GM23338 (cell line): ENCODE results near the gene RNFT1.
"Not testable (repeated sequence)": the region's sequence is repeated elsewhere in the genome, so short reads cannot be mapped to it uniquely, and the experiment has no call there.

Experiments used
- CREB1 ChIP-seq: fragments of 250-450 bp; sonication (Bioruptor Pico); IDR thresholded peaks from 2 replicates; pipeline ENCODE4 v1.5.0; 2020; ENCODE audit warnings: low read depth, mild to moderate bottlenecking, moderate library complexity
- CTCF ChIP-seq, 2 experiments: fragments of 200-600 bp in 1 of 2; sonication (generic) in 1 of 2; conservative IDR thresholded peaks; 2 replicates each; pipeline versions ENCODE4 v1.5.1 to v1.6.1; 2016 to 2017; ENCODE audit warnings: antibody characterized with exemption in 2 of 2, low read depth in 2 of 2, mild to moderate bottlenecking in 2 of 2, moderate library complexity in 1 of 2
- ETS1 ChIP-seq: IDR thresholded peaks from 2 replicates; pipeline ENCODE4 v1.6.1; 2016; ENCODE audit warnings: antibody characterized with exemption
- EZH2 ChIP-seq: fragments of 200-600 bp; sonication (generic); IDR thresholded peaks from one replicate; pipeline ENCODE4 v1.8.0; 2017; ENCODE audit warnings: antibody characterized with exemption, mild to moderate bottlenecking, low read depth; ENCODE audit not compliant: unreplicated experiment
- EZH2phosphoT487 ChIP-seq: fragments of 200-600 bp; sonication (generic); IDR thresholded peaks from one replicate; pipeline ENCODE4 v1.8.1; 2018; ENCODE audit warnings: antibody characterized with exemption; ENCODE audit not compliant: unreplicated experiment
- JUNB ChIP-seq: IDR thresholded peaks from one replicate; pipeline ENCODE4 v1.6.1; 2016; ENCODE audit warnings: antibody characterized with exemption; ENCODE audit not compliant: unreplicated experiment
- NANOG ChIP-seq: IDR thresholded peaks from 2 replicates; pipeline ENCODE4 v1.6.1; 2016; ENCODE audit warnings: antibody characterized with exemption, borderline replicate concordance
- POLR2AphosphoS5 ChIP-seq: IDR thresholded peaks from 2 replicates; pipeline ENCODE4 v1.6.1; 2016; ENCODE audit warnings: antibody characterized with exemption, low read depth
- TF ChIP-seq, protein P1 (sequence below): fragments of 250-450 bp; sonication (Bioruptor Pico); IDR thresholded peaks from 2 replicates; pipeline ENCODE4 v1.5.0; 2020; ENCODE audit warnings: mild to moderate bottlenecking, moderate library complexity
- TF ChIP-seq, protein P2 (sequence below): IDR thresholded peaks from one replicate; pipeline ENCODE4 v1.6.1; 2018; ENCODE audit warnings: antibody characterized with exemption; ENCODE audit not compliant: unreplicated experiment

DNA sequence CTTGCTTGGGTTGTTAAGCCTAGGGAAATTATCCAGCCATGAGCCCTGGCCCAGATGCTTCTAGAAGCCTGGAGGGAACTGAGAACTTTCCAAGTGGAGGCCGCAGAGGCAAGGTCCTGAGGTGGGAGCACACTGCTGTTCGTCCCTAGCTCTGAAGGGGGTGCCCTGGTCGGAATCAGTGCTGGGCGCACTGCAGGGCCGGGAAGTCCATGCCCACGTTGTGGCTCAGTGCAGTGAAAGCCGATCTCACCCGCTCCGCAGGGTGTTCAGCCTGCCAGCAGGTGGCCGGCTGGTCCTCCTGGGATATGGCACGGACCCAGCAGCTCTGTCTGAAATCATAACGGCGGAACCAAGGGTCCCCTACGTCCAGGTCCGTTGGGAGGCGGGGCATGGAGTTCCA, 43.8 kb upstream of the RNFT1 start:
- TF ChIP-seq CTCF (conservative IDR thresholded peaks at IDR 0.05; ENCODE audit: low read depth in 2 of 2); EZH2phosphoT487; EZH2; POLR2AphosphoS5; NANOG; ETS1; CREB1 (CRISPR knock-in tag); JUNB: not testable (repeated sequence)
- TF ChIP-seq, protein P1, sequence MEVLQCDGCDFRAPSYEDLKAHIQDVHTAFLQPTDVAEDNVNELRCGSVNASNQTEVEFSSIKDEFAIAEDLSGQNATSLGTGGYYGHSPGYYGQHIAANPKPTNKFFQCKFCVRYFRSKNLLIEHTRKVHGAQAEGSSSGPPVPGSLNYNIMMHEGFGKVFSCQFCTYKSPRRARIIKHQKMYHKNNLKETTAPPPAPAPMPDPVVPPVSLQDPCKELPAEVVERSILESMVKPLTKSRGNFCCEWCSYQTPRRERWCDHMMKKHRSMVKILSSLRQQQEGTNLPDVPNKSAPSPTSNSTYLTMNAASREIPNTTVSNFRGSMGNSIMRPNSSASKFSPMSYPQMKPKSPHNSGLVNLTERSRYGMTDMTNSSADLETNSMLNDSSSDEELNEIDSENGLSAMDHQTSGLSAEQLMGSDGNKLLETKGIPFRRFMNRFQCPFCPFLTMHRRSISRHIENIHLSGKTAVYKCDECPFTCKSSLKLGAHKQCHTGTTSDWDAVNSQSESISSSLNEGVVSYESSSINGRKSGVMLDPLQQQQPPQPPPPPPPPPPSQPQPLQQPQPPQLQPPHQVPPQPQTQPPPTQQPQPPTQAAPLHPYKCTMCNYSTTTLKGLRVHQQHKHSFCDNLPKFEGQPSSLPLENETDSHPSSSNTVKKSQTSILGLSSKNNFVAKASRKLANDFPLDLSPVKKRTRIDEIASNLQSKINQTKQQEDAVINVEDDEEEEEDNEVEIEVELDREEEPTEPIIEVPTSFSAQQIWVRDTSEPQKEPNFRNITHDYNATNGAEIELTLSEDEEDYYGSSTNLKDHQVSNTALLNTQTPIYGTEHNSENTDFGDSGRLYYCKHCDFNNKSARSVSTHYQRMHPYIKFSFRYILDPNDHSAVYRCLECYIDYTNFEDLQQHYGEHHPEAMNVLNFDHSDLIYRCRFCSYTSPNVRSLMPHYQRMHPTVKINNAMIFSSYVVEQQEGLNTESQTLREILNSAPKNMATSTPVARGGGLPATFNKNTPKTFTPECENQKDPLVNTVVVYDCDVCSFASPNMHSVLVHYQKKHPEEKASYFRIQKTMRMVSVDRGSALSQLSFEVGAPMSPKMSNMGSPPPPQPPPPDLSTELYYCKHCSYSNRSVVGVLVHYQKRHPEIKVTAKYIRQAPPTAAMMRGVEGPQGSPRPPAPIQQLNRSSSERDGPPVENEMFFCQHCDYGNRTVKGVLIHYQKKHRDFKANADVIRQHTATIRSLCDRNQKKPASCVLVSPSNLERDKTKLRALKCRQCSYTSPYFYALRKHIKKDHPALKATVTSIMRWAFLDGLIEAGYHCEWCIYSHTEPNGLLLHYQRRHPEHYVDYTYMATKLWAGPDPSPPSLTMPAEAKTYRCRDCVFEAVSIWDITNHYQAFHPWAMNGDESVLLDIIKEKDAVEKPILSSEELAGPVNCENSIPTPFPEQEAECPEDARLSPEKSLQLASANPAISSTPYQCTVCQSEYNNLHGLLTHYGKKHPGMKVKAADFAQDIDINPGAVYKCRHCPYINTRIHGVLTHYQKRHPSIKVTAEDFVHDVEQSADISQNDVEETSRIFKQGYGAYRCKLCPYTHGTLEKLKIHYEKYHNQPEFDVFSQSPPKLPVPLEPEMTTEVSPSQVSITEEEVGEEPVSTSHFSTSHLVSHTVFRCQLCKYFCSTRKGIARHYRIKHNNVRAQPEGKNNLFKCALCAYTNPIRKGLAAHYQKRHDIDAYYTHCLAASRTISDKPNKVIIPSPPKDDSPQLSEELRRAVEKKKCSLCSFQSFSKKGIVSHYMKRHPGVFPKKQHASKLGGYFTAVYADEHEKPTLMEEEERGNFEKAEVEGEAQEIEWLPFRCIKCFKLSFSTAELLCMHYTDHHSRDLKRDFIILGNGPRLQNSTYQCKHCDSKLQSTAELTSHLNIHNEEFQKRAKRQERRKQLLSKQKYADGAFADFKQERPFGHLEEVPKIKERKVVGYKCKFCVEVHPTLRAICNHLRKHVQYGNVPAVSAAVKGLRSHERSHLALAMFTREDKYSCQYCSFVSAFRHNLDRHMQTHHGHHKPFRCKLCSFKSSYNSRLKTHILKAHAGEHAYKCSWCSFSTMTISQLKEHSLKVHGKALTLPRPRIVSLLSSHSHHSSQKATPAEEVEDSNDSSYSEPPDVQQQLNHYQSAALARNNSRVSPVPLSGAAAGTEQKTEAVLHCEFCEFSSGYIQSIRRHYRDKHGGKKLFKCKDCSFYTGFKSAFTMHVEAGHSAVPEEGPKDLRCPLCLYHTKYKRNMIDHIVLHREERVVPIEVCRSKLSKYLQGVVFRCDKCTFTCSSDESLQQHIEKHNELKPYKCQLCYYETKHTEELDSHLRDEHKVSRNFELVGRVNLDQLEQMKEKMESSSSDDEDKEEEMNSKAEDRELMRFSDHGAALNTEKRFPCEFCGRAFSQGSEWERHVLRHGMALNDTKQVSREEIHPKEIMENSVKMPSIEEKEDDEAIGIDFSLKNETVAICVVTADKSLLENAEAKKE = not testable (repeated sequence)
- TF ChIP-seq, protein P2, sequence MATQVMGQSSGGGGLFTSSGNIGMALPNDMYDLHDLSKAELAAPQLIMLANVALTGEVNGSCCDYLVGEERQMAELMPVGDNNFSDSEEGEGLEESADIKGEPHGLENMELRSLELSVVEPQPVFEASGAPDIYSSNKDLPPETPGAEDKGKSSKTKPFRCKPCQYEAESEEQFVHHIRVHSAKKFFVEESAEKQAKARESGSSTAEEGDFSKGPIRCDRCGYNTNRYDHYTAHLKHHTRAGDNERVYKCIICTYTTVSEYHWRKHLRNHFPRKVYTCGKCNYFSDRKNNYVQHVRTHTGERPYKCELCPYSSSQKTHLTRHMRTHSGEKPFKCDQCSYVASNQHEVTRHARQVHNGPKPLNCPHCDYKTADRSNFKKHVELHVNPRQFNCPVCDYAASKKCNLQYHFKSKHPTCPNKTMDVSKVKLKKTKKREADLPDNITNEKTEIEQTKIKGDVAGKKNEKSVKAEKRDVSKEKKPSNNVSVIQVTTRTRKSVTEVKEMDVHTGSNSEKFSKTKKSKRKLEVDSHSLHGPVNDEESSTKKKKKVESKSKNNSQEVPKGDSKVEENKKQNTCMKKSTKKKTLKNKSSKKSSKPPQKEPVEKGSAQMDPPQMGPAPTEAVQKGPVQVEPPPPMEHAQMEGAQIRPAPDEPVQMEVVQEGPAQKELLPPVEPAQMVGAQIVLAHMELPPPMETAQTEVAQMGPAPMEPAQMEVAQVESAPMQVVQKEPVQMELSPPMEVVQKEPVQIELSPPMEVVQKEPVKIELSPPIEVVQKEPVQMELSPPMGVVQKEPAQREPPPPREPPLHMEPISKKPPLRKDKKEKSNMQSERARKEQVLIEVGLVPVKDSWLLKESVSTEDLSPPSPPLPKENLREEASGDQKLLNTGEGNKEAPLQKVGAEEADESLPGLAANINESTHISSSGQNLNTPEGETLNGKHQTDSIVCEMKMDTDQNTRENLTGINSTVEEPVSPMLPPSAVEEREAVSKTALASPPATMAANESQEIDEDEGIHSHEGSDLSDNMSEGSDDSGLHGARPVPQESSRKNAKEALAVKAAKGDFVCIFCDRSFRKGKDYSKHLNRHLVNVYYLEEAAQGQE = not testable (repeated sequence)
